PC-3 (cell line): ENCODE results near the gene TUBA1A. TPM values are rescaled to one million over a fixed set of nuclear protein-coding genes. Genes with fewer than 3 reads are reported as not detected.

Experiments used
- ATAC-seq: fragments of 200-7000 bp; cut with Tn5 transposase; 2 replicates; pipeline ENCODE4 v1.9.1; 2020; ENCODE audit warnings: mild to moderate bottlenecking, moderate library complexity
- BruUV-seq: library from RNA; stranded (reverse); fragments of 400-500 nt; replicated peaks from 2 replicates; lab custom pipeline; 2021; lab: Mats Ljungman, UMichigan
- CTCF ChIA-PET: fragments of 300-600 bp; sonication (Branson Sonifier 250); formaldehyde crosslinking; loops from one replicate; lab custom pipeline; 2022; ENCODE audit warnings: antibody characterized with exemption; lab: Charles Lee
- POLR2A ChIA-PET: fragments of 300-600 bp; sonication (Branson Sonifier 250); formaldehyde crosslinking; loops from one replicate; lab custom pipeline; 2022; ENCODE audit warnings: antibody characterized with exemption; ENCODE audit not compliant: unreplicated experiment; lab: Charles Lee
- DNase-seq: peaks from one replicate; pipeline ENCODE4 v3.0.0-alpha.2; 2015
- H2AFZ ChIP-seq: fragments of 300-600 bp; sonication (generic); 2 replicates; pipeline ENCODE4 v1.6.0; 2016; ENCODE audit warnings: antibody characterized with exemption, low read length
- H3F3A ChIP-seq: fragments of 300-600 bp; sonication (generic); one replicate; pipeline ENCODE4 v1.6.0; 2017; ENCODE audit warnings: antibody characterized with exemption, low read length, control low read depth, mild to moderate bottlenecking; ENCODE audit not compliant: unreplicated experiment
- H3K27ac ChIP-seq: fragments of 300-600 bp; sonication (generic); 2 replicates; pipeline ENCODE4 v1.5.1; 2016; ENCODE audit warnings: mild to moderate bottlenecking, low read length
- H3K27me3 ChIP-seq: fragments of 300-600 bp; sonication (generic); 2 replicates; pipeline ENCODE4 v1.6.1; 2016; ENCODE audit warnings: low read length, mixed read lengths
- H3K36me3 ChIP-seq: fragments of 300-600 bp; sonication (generic); 2 replicates; pipeline ENCODE4 v1.6.1; 2016; ENCODE audit warnings: low read depth, mixed run types, low read length, mixed read lengths
- H3K4me1 ChIP-seq: fragments of 300-600 bp; sonication (generic); 2 replicates; pipeline ENCODE4 v1.5.1; 2016; ENCODE audit warnings: low read length; ENCODE audit not compliant: insufficient read depth
- H3K4me2 ChIP-seq: fragments of 300-600 bp; sonication (generic); 2 replicates; pipeline ENCODE4 v1.6.0; 2016; ENCODE audit warnings: low read length
- H3K4me3 ChIP-seq: fragments of 300-600 bp; sonication (generic); 2 replicates; pipeline ENCODE4 v1.5.1; 2016; ENCODE audit warnings: mild to moderate bottlenecking, low read length, mixed read lengths
- H3K79me2 ChIP-seq: fragments of 300-600 bp; sonication (generic); 2 replicates; pipeline ENCODE4 v1.6.1; 2017; ENCODE audit warnings: low read length, mixed read lengths
- H3K9ac ChIP-seq: fragments of 300-600 bp; sonication (generic); 2 replicates; pipeline ENCODE4 v1.6.0; 2016; ENCODE audit warnings: mild to moderate bottlenecking, low read length
- H3K9me2 ChIP-seq: fragments of 300-600 bp; sonication (generic); replicated peaks from 2 replicates; pipeline ENCODE4 v1.6.1; 2016; ENCODE audit warnings: mixed run types, low read length, mixed read lengths
- H3K9me3 ChIP-seq: fragments of 300-600 bp; sonication (generic); 2 replicates; pipeline ENCODE4 v1.6.1; 2016; ENCODE audit warnings: low read length, mixed read lengths
- H4K20me1 ChIP-seq: fragments of 300-600 bp; sonication (generic); 2 replicates; pipeline ENCODE4 v1.6.1; 2016; ENCODE audit warnings: low read length, mixed read lengths
- EZH2 ChIP-seq: fragments of 300-600 bp; sonication (generic); IDR thresholded peaks from one replicate; pipeline ENCODE4 v1.6.1; 2017; ENCODE audit warnings: antibody characterized with exemption, mild to moderate bottlenecking, low read length; ENCODE audit not compliant: unreplicated experiment
- EZH2phosphoT487 ChIP-seq: fragments of 300-600 bp; sonication (generic); IDR thresholded peaks from 2 replicates; pipeline ENCODE4 v1.6.1; 2018; ENCODE audit warnings: mild to moderate bottlenecking, antibody characterized with exemption, low read length, borderline replicate concordance
- intact Hi-C: fragments of 100-400 bp; cut with micrococcal nuclease; formaldehyde crosslinking; loops from 2 replicates; pipeline ENCODE4 v1.9.0; 2023
- total RNA-seq: library from RNA; depleted of rRNA; stranded (reverse); fragments of >200 nt; gene quantifications from 2 replicates; pipeline ENCODE4 v1.2.3, GENCODE V29; 2014
- TF ChIP-seq, protein P1 (sequence below): fragments of 300-600 bp; sonication (generic); conservative IDR thresholded peaks from 2 replicates; pipeline ENCODE4 v1.5.1; 2017; ENCODE audit warnings: antibody characterized with exemption, low read depth, mild to moderate bottlenecking, low read length

Gene TUBA1A
- total RNA-seq, 1 experiment from 2014 or later, result 46.9 TPM

DNA sequence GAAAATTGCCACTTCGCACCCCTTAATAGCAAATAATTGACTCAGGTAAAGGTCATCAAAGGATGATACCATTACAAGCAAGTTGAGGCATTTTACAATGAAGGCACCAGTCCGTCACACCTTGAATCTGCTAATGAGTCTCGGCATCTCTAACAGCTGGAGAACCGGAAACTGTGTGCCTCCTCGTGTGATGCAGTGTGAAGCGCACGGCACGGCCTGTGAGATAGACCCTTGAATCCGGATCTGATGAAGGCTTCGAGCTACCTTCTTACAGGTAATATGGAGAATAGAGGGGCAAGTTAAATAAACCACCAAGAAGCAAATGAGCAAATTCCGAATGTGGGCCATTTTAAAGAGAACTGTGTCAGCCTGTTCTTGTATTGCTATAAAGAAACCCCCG is 19.8 kb upstream of the TUBA1A start:
- Histone ChIP-seq H3K9me3 (no peaks in the 10 kb centered on the region), H3K9me2 (no peaks in the 10 kb centered on the region), H4K20me1 (no peaks in the 10 kb centered on the region), H3K79me2 (no peaks in the 10 kb centered on the region), H3K4me3 (no peak overlapping the region), H3K27me3 (no peaks in the 10 kb centered on the region), H3K4me1 (peaks cover 3% of the 10 kb centered on the region; the same call in 1 of the 2 replicates), H3F3A (no peaks in the 10 kb centered on the region), H3K4me2 (no peak overlapping the region), H3K9ac (no peak overlapping the region), H3K27ac (no peak overlapping the region), H2AFZ (no peak overlapping the region), H3K36me3 (no peaks in the 10 kb centered on the region)
- ATAC-seq, result no peak
- DNase-seq, result no peak
- TF ChIP-seq, protein P1, sequence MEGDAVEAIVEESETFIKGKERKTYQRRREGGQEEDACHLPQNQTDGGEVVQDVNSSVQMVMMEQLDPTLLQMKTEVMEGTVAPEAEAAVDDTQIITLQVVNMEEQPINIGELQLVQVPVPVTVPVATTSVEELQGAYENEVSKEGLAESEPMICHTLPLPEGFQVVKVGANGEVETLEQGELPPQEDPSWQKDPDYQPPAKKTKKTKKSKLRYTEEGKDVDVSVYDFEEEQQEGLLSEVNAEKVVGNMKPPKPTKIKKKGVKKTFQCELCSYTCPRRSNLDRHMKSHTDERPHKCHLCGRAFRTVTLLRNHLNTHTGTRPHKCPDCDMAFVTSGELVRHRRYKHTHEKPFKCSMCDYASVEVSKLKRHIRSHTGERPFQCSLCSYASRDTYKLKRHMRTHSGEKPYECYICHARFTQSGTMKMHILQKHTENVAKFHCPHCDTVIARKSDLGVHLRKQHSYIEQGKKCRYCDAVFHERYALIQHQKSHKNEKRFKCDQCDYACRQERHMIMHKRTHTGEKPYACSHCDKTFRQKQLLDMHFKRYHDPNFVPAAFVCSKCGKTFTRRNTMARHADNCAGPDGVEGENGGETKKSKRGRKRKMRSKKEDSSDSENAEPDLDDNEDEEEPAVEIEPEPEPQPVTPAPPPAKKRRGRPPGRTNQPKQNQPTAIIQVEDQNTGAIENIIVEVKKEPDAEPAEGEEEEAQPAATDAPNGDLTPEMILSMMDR, result no peak
- TF ChIP-seq EZH2phosphoT487 (no peak), EZH2 (no peak)
- intact Hi-C loops, result no loop called here
- ChIA-PET CTCF (no interaction called here), POLR2A (interaction anchor here (0.6 kb wide), 2 partner anchors 17 to 25 kb away, joined by 3 to 4 read pairs; no protein-coding TSS in a partner anchor)
- no TSS peak for BruUV-seq

DNA sequence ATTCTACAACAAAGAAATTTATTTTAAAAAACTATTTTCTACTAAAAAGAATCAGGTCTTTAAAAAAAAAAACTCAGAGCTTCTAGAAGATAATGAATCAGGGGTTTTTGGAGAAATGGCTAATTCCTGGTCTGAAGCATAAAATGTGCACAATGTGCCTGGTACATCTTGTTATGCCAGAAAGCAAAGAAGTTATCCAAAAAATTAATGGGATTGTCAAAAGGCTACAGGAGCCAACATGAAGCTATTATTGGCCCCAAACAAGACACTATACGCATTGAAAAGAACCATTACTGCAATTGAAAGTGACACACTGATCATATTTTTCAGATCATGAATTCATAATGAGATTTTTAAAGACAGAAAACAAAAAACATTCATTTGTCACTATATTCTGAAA is 19.3 kb upstream of the TUBA1A start:
- Histone ChIP-seq H3K4me1 (no peaks in the 10 kb centered on the region), H4K20me1 (no peaks in the 10 kb centered on the region), H3K4me3 (no peak overlapping the region), H3K9me3 (no peaks in the 10 kb centered on the region), H3K9ac (no peak overlapping the region), H3K27me3 (no peaks in the 10 kb centered on the region), H3F3A (no peaks in the 10 kb centered on the region), H3K27ac (no peak overlapping the region), H3K36me3 (no peaks in the 10 kb centered on the region), H2AFZ (no peak overlapping the region), H3K4me2 (no peak overlapping the region), H3K9me2 (no peaks in the 10 kb centered on the region), H3K79me2 (no peaks in the 10 kb centered on the region)
- TF ChIP-seq EZH2 (no peak), EZH2phosphoT487 (no peak)
- TF ChIP-seq, protein P1, result no peak
- CTCF ChIA-PET, result interaction anchor here (0.6 kb wide), 1 partner anchor 39 kb away, joined by 5 read pairs; no protein-coding TSS in a partner anchor
- intact Hi-C loops, result no loop called here
- BruUV-seq, result no TSS peak
- DNase-seq (no peak), ATAC-seq (no peak)
- POLR2A ChIA-PET, result interaction anchor here (0.6 kb wide), 2 partner anchors 18 to 25 kb away, joined by 3 to 4 read pairs; no protein-coding TSS in a partner anchor

DNA sequence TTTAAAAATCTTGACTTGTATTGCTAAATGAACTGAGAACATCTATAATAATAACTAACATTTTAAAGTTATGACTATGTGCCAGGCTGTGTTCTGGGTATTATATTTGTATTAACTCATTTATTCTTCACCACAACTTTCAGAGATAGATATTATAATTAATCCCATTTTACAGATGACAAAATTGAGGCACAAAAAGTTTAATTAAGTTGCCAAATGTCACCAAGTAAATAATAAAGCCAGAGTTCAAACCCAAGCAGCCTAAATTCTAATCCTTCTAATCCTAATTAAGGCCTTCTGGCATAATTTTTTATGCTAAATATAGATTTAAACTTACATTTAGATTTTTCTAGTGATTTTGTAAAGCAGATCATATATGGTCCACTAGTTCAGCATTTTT is 17.5 kb upstream of the TUBA1A start:
- no peaks in the 10 kb centered on the region for H3K79me2 ChIP-seq
- no peak overlapping the region for H3K27ac ChIP-seq
- H3K9me3 ChIP-seq, result no peaks in the 10 kb centered on the region
- ChIA-PET CTCF (no interaction called here), POLR2A (no interaction called here)
- H3F3A ChIP-seq, result no peaks in the 10 kb centered on the region
- no peak for ATAC-seq
- H3K9me2 ChIP-seq, result no peaks in the 10 kb centered on the region
- H3K4me2 ChIP-seq, result no peak overlapping the region
- DNase-seq, result no peak
- intact Hi-C loops, result no loop called here
- H3K9ac ChIP-seq, result no peak overlapping the region
- H3K27me3 ChIP-seq, result no peaks in the 10 kb centered on the region
- H2AFZ ChIP-seq, result no peak overlapping the region
- H3K4me3 ChIP-seq, result no peak overlapping the region
- no peaks in the 10 kb centered on the region for H3K36me3 ChIP-seq
- TF ChIP-seq EZH2 (no peak), EZH2phosphoT487 (no peak)
- TF ChIP-seq, protein P1, result no peak
- peaks cover 8% of the 10 kb centered on the region for H3K4me1 ChIP-seq
- H4K20me1 ChIP-seq, result no peaks in the 10 kb centered on the region
- BruUV-seq, result no TSS peak
